HG03575 (cell line): ENCODE measurements around the gene KCNN3.

ENCODE experiments used
- ATAC-seq: cut with Tn5 transposase; IDR thresholded peaks from one replicate; pipeline ENCODE4 v1.9.1; 2021; ENCODE audit not compliant: unreplicated experiment, insufficient number of reproducible peaks, low FRiP score; ENCODE audit errors: extremely low read depth

Gene KCNN3

DNA sequence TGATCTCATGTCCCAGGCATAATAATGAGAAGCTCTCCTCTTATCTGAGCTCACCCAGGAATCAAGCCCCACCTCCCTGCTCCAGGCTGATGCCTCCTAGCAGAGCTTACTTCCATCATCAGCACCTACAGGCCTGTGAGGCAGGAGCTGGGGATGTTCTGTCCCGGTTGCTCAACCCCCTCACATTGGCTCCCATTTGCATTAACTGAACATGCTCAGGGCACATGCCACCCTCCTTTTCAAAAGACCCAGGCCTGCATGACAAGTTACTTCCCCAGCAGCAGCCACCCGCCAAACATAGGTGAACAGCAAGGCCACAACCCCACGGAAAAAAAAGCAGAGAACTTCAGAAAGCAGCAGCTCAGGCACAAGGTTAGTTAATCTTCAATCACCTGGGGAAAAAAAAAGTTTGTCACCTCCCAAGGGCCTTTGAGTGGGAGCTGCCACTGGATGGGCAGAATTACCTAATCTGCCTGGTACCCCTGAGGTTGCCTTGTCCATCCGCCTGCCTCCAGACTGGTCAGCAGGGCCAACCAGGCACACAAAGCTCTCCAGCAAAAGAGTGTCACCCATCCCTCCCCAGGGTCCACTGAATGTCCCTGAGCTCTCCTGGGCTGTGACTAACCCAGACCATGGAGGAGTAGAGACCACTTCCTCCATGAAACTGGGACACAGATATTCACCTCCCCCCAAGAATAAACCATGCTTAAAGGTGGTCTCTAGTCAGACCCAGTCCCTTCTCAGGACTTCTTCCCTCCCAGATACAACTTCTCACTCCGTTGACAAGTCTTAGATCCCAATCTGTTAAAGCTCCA, 4.4 kb downstream of the KCNN3 start:
- no peak for ATAC-seq

DNA sequence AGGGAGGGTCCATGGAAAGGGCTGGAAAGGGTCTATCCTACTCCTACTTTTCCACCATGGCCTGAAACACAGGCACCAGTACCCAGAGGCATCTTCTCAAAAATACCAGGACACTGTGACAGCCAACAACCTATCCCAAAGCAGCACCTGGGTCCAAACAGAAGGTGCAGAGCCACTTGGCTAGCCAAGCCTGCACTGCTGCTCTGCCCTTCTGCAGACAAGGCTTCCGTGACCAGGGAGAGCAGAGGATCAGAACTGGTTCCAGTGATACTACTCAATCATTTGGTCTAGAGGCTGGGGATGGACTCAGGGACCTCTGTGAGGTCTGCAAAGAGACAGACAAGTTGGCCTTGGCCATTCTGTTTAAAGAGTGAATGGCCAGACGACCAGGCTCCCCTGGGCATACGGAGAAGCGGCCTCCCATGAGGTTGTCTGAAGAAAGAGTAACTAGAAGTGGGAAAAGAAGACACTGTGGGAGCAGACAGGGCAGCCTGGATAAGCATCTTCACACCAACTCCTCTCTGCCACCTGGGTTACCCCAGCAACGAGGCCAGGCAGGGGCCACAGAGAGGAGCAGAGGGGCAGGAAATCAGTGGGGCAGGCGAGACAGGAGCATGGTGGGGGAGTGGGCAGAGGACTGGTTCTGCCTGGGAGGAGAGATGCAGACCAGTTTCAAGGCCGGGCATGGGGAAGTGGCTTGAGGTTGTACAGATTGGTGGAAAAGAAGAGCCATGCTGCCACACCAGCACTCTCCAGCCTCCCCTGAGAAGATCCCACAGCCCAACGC, 5.7 kb downstream of the KCNN3 start:
- no peak for ATAC-seq

DNA sequence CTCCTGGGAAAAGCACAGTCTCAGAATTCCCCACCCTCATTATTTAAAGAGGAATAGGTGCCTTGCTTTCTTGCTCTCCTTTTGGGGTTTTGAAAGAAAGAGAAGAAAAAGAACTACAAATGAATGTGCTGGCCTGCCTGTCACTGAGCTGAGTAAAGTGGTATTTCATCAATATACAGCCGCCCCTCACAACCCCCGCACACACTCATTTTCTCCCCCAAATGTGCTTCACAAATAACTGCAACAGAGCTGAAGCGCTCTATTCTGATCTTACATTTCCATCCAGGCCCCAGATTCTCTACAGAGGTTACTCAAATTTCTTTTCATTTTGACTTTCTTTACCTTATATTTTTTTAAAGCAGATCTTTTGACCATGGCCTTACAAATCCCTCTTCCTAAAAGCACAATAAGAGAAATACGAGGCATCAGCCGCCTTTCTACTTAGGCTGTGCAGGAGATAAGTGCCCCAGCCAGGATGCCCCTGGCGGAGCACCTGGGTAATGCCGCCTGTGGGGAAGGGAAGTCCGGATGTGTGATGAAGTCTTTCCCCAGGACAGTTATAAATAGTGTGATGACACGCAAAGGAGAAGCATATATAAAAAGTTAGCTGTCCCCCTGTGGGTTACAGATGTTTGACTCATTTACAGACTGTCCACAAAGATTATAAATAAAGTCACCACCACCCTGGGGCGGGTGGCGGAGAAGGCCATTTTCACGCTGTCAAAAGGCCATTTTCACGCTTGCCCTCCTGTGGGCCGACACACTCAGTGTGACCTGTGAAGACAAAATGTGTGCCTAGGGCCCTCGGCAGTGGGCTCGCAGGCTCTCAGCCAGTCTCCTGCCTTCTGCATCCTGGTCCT, 6.5 kb downstream of the KCNN3 start:
- no peak for ATAC-seq

DNA sequence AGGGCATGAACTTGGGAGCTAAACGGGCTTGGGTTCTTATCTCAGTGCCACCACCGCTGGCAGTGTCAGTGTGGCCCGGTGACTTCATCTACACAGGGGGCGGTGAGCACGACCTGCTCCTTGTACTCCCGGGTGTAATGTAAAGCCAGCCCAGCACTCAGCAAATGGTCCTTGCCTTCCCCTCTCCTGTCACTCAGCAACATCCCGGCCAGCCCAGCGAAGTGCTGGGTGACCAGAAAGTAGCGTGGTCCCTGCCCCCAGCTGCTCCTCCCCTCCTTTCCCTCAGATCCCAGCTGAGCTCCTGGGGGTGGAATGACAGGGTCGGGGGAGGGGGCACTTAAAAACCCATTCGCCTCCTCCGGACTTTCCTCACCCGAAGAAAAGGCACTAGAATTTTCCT, 7.2 kb downstream of the KCNN3 start:
- no peak for ATAC-seq

DNA sequence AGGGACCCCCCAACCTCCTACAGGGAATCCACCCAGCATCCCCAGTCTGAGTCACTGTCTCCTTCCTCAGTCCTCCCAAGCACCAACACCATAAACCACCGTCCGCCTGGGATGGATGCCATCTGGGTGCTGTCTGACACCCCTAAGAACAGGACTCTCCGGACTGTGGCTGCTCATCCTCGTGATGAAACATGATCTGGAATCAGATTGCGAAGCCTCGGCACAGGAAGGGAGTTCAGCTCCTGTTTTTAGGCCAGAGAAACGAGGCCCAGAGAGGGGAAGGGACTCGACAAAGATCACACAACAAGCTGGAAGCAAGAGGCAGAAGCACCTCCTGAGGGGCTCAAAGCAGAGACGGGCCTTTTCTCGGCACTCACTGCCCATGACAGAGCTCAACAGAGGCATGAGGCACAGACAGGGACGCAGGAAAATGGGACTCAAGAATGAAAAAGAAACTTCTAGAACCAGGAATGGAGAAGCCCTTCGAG, 8.4 kb downstream of the KCNN3 start:
- no peak for ATAC-seq

DNA sequence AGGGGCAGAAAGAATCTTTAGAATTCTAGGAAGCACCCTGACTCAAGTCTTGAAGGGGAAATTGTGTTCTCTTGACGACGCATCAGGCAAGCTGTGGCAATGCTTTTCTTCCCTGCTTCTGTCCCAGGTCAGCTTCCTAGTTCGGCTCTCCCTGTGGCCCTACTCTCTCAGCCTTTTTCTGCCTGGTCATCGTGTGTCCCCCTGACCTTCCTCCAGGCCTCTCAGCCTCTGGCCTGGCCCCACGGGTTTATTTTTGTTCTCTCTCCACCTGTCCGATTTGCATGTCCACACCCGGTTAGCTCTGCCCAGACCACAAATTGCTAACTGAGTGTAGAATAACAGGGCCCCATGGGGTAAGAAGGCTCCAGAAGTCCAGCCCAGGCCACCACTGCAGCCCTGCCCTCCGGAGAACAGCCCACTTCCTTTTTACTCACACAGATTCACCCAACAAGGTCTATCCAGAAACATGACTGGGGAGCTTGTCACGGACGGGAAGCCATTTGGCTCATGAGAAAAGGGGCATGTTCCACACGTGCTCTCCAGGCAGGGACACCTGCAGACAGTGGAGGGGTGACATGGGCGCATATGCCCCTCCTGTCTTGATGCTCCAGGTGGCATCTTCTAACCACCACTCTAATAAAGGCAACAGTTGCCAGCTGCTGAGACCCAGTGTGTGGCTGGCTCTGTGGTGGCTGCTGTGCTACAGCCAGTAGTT, 9.8 kb downstream of the KCNN3 start:
- no peak for ATAC-seq

DNA sequence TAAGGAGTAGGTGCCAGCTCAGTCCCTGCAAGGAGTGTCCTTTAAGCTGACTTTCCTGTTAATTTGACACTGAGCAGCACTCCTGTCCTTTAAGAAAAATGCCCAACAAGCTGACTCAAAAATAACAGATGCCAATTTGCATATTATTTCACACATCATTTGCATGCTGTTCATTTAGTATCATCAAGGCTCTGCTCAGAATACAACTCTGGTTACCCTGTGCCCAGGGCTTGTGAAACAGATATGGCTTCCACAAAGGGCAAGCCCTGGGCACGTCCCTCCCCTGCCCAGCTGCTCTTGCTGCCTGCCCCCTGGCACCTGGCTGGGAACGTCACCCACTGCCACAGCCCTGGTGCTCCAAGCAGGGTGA, 10.3 kb downstream of the KCNN3 start:
- no peak for ATAC-seq

DNA sequence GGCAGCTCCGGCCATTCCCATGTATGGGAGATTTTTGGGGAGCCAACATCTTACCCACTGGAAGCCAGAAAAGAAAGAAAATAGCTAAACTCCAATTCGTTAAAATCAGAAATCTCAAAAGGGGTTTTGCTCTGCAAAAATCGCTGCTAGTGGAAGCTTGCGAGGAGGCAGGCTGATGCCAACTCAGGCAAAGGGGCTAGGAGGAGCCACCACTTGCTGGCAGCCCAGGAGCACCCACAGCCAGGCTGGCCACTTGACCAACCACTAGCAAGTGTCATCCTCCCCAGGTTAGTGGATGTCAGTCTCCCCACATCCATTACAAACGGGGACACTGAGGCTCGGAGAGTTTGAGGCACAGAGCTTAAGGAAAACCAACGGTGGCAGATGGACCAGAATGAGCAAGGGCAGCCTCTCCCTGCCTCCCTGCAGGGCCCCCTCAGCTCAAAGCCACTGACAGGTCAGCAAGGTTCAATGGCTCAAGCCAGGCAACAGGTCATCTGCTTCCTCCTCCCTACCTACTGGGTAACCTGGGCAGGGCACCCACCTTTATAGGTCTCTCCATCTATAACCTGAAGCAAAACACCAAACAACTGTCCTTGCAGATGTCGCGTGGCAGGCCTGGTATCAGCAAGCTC, 10.8 kb downstream of the KCNN3 start:
- no peak for ATAC-seq

DNA sequence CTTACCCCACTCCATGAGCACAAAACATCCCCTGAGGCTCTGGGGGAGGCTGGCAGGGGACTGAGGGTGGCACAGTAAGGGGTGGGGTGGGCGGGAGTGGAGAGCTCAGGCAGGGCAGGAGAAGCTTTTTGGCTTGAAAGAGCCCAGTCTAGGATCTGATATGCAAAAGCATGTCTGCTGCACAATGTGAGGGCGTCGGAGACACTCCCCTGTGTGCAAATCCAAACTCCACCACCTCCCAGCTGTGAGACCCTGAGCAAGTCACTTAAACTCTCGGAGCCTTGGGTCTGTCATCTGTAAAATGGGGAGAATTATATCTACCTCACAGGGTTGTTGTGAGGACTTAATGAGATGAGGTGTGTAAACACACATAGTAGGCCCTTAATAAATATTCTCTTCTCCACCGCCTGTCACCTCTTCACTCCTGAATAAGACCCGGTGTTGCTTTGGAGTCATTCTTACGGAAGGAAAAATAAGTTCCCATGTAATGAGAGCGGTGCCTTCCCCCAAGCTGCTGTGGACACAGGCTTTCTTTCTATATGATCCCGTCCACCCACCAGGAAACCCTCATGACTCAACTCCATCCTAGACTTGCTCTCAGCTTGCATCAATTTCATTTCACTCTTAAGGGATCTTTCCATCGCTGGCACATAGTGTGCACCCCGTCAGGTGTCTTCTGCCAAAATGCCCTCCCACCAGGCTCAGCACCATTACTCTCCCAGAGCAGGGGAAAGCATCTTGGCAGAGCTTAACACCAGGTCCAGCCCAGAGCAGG, 12.5 kb downstream of the KCNN3 start:
- ATAC-seq = no peak

DNA sequence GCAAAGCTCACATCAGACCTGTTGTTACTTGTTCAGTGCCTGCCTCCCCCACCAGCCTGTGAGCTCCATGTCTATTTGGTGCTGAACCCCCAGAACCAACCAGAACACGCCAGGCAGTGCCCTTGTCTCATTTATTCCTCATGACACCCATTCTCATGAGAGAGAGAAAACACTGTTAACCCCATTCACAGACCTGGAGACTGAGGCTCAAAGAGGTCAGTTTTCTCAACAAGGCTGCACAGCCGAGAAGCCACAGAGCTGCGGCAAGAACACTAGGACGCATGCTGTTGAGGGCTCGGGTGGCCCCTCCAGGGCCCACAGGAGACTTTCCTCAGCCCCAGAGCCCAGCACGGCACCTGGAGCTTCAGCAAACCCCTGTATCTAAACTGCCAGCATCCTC, 13.1 kb downstream of the KCNN3 start:
- ATAC-seq = no peak

DNA sequence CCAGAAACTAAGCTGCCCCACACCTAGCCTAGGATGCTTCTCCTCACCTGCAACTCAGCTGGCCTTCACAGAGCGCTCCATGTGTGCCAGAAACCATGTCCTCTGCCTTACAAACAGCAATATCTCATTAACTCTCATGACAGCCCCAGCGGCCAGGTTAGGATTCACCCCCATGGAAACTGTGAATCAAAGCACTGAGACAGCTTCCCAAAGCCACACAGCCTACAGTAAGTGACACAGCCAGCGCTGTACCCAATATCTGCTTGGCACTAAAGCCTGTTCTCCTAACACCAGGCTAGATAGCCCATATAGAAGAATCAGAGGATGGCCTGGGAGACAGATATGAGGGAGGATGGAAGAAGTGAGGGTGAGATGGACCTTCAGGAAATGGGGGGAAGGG, 13.5 kb downstream of the KCNN3 start:
- ATAC-seq = no peak

DNA sequence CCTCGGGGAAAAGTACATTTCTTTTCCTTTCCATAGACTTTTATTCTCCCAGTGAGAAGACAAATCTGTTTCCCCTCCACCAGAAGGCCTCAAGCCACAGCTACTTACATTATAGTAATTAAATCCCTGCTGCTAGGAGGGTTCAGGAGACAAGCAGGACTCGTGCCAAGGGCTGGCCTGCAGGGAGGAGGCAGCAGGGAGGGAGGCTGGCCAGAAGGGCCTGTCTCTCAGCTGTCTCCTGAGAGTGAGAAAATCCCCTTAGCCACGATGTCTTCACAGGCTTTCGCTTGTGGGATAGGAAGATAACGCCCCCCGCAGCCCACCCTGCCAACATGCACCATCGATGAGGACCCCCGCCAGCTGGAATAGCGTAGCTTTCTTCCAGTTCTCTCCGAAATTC, 14.0 kb downstream of the KCNN3 start:
- ATAC-seq = no peak

DNA sequence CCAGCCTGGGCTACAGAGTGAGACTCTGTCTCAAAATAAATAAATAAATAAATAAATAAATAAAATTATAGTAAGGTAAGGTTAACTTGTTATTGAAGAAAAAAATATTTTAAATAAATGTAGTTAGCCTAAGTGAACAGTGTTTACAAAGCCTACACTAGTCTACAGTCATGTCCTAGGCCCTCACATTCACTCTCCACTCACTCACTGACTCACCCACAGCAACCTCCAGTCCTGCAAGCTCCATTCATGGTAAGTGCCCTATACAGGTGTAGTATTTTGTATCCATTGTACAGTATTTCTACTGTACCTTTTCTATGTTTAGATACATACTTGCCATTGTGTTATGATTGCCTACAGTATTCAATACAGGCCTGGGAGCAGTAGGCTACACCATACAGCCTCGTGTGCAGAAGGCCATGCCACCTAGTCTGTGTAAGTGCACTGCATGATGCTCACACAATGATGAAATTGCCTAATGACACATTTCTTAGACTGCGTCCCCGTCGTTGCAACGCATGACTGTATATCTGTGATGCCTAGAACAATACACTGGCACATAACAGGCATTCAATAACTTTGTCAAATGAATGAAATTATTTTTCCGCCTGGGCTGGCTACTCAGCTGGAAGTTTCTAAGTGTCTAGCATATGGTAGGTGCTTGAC, 14.8 kb downstream of the KCNN3 start:
- no peak for ATAC-seq

DNA sequence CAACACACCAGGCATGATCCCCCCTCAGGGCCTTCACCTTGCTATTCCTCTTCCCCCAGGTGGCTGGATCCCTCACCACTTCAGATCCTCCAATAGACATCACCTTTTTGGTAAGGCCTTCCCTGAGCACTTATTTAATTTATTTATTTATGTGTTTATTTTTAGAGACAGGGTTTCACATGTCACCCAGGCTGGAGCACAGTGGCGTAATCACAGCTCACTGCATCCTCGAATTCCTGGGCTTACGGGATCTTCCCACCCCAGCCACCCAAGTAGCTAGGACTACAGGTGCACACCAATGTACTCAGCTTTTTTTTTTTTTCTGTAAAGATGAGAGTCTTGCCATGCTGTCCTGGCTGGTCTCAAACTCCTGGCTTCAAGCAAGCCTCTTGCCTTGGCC, 17.2 kb downstream of the KCNN3 start:
- no peak for ATAC-seq

DNA sequence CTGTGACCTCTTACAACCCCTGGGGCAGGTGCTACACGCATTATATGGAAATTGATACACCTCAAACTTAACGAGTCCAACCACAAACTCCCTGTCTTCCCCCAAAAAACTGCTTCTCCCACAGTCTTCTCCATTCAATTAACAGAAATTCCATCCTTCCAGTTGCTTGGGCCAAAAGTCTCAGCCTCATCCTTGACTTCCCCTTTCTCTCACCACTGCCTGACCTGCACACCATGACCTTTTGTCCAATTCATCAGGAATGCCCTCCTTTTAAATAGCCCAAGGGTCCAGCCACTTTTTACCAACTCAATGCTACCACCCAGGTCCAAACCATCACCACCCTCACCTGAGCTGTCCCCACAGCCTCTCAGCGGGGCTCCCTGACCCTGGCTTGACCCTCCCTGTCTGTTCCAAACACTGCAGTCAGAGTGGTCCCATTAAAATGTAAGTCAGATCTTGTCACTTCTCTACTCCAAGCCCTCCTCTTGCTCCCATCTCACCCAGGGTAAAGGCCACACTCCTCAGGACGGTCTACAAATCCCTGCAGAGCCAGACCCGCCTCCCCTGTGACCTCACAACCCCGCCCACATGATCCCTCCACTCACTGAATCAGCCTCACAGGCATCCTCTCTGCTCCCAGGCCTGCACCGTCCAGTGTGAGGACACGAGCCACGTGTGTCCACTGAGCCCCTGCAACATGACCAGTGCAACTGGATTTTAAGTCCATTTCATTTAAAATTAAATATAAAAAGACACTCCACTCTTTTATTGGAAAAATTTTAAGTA, 18.5 kb downstream of the KCNN3 start:
- no peak for ATAC-seq

DNA sequence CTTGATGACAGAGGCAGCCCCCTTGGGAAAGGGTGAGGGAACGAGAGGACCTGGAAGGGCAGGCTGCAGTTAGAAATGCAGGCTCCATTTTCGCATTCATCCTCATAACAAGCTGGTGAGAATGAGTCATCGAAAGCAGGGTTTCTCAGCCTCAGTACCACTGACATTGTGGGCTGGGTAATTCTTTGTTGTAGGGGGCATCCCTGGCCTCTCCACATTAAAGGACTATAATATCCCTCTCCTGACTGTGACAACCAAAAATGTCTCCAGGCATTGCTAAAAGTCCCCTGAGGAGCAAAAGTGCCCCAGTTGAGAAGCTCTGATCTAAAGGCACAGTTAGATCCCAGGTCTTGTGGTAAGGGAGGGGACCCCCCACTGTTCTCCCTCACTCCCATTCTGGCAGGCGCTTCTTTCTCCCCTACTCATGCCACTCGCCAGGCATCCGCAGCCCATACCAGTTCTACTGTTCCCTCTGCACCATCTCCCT, 20.4 kb downstream of the KCNN3 start:
- ATAC-seq = no peak
